DOHH2 (cell line): ENCODE measurements around the gene PPP1R11.

ENCODE experiments used
- EZH2phosphoT487 ChIP-seq: fragments of 200-600 bp; sonication (generic); IDR thresholded peaks from 2 replicates; pipeline ENCODE4 v1.6.1; 2017; ENCODE audit warnings: borderline replicate concordance, mild to moderate bottlenecking, antibody characterized with exemption, low read length, moderate library complexity, mixed read lengths
- TF ChIP-seq, protein P1 (sequence below): fragments of 200-600 bp; sonication (generic); IDR thresholded peaks from one replicate; pipeline ENCODE4 v1.5.1; 2014; ENCODE audit warnings: antibody characterized with exemption, mild to moderate bottlenecking, low read depth, low read length; ENCODE audit not compliant: poor library complexity, severe bottlenecking

GRCh38 chr6:30063315-30063714 lies 3.7 kb upstream of the PPP1R11 start:
- TF ChIP-seq, protein P1, sequence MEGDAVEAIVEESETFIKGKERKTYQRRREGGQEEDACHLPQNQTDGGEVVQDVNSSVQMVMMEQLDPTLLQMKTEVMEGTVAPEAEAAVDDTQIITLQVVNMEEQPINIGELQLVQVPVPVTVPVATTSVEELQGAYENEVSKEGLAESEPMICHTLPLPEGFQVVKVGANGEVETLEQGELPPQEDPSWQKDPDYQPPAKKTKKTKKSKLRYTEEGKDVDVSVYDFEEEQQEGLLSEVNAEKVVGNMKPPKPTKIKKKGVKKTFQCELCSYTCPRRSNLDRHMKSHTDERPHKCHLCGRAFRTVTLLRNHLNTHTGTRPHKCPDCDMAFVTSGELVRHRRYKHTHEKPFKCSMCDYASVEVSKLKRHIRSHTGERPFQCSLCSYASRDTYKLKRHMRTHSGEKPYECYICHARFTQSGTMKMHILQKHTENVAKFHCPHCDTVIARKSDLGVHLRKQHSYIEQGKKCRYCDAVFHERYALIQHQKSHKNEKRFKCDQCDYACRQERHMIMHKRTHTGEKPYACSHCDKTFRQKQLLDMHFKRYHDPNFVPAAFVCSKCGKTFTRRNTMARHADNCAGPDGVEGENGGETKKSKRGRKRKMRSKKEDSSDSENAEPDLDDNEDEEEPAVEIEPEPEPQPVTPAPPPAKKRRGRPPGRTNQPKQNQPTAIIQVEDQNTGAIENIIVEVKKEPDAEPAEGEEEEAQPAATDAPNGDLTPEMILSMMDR = no peak
- no peak for TF ChIP-seq EZH2phosphoT487
